T-helper 2 cell (primary cell): ENCODE data around the gene ATE1.
A peak's percentile ranks its signal among the peaks of the same experiment; 100 is the strongest.
"Not testable (repeated sequence)": the region's sequence is repeated elsewhere in the genome, so short reads cannot be mapped to it uniquely, and the experiment has no call there.

Experiments
- DNase-seq, 5 experiments: peaks; one replicate each; pipeline versions ENCODE4 v3.0.0 to v3.0.0-alpha.2; 2012 to 2022

The ATE1 gene

DNA sequence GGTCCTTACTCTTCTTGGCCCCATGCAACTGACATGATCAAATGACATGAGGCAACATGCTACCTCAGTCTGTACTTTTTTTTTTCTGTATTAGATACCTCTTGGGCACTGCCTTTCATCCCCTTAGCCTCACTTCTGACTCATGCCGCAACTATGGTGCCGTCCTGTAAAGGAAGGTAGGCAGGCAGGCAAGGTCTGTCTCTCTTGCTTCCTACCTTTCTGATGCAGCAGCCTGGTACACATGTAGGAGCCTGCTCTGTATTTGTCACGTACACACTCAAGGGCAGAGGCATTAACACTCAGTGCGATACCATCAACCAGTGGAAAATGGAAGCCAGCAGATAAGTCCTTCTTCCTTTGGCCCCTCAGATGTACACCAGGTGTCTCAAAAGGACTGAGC lies 146.7 kb downstream of the ATE1 start:
- DNase-seq = no peak

DNA sequence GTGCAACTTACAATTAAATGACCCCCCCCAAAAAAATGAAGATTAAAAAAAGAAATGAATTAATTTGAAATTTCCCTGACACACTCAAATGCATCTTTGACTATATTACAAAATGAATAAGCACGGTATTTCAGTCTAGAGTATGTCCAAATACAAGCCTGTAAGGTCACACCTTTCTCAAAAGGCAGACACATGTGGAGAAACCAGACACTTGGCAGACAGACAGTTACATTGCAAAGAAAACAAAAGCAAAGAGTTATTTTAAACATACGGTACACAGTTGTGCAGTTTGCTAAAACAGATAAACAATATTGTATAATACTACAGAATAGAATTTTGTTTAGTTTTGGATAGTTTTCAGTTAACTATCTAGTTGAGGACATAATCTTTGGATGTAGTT lies 153.0 kb downstream of the ATE1 start:
- no peak for DNase-seq

DNA sequence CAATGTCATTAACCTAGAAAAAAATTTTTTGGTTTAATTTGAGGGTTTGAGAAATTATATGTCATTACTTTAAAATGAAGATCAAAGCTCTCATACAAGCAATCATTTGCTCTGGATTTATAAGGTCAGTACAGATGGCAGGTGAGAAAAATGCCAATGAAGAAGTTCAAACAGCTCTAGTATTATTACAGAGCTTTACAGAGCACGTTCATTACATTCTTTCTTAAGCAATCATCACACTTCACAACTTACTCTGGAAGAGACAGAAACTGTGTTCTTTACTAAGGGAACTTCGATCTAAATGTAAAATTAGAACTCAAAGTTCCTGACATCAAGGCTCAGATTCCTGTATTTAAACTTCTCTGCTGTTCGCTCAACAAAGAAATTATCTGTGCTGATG lies 153.4 kb downstream of the ATE1 start:
- DNase-seq = no peak

DNA sequence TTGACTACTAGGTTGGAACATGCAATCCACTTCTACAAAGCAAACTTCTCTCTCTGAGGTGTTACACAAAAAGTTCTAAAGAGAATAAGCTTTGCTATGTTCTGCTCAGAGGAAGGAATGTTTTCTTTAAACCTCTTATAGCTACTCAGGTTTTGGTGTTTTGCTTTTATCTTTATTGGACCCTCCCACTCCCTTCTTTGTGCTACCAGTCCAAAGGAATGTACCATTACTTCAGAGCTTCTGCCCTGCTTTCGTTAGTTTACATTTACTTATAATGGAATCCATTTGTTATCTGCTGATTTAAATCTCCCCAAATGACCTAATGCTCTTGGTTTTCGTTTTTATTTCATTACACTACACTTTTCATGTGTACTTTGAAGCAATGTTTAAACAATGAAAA lies 154.9 kb downstream of the ATE1 start:
- DNase-seq = no peak

DNA sequence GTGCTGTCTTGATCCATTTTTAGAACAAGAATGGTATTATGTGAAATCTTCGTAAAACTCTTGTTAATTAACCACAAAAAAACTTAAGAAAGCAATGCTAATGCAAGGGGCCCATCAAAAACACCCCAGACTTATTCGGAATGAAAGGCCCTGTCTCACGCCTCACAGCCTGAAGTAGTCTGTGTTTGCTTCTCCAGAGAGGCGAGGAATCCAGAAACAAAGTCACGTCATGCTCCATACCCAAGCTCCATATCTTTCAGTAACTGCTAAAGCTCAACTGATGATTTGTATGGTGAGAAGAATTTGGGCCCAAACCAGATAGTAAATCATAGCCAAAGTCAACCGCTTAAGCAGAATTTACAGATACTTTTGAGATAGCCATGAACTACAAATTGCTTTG lies 155.4 kb downstream of the ATE1 start:
- DNase-seq = no peak

DNA sequence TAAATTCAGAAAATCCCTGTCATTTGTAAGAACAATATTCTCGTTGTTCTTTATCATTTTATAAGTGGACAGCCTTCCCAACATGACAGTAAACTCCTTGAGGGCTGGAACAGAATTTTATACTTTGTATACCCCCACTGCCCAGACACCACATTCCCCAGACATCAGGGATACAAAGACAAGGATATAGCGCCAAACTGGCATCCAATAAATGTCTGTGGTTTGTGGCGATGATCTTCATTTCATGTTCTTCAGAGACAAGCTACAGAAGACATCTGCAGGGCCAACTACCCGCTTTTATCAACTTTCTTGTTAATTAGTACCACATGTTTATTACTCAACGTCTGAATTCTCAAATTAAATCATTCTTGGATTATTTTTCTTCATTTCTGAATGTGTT lies 155.9 kb downstream of the ATE1 start:
- DNase-seq = no peak

DNA sequence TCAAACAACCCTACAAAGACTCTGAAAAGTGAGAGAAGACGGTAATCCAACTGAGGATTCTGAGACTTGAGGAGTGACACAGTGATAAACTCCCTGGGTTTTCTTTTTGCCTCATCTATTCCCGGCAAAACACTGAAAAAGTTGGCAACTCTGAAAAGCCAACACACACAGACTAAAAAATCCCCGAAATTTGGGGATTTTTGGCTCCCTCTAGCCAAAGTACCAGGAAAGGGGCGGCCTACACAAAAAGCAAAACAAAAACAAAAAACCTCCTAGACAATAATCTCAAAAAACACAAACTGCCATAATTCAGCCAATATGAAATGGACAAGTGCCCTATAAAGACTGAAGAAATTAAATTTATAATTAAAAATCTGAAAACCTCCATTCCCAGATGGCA lies 161.4 kb downstream of the ATE1 start:
- DNase-seq = no peak

DNA sequence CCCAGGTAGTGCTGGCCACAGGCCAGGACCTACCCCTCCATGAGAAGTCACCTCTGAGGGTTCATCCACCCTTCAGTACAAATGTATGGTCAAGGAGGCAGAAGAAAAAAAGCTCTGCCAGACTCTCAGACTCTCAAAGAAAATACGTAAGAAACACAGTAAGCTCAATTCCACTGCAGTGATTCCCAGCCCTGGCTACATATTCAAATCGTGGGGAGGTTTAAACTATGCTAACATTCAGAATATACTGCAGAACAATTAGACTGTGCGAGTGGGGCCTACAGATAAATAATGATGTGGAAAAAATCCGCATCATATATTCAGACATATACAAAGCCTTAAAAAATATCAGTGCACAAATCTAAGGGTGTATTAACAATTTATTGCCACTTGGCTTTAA lies 162.6 kb downstream of the ATE1 start:
- DNase-seq = no peak

DNA sequence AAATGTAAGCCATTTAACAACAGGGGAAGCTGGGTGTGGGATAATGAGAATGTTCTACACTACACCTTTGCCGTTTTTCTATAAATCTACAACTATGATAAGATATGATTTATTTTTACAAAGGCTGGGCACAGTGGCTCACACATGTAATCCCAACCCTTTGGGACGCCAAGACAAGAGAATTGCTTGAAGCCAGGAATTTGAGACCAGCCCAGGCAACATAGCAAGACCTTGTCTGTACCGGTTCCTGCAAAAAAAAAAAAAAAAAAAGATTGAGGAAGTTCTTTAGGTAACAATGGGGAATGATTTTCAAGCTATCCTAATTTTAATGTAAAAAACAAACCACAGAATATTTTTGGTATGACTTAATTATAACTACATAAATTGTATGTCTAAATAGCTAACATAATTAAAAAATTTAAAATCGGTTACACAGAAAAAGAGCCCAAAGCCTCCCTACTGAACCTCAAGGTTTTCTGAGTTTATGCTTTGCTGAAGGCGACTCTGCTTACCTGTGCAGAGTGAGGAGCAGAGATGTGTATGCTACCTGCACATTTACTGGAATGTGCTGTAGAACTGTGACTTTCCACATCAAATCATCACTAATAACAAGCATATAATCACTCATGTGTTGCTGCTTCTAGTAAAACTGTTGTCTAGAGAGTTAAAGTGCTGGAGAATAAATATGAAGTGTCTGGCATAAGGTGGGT lies 163.4 kb downstream of the ATE1 start:
- DNase-seq = no peak

DNA sequence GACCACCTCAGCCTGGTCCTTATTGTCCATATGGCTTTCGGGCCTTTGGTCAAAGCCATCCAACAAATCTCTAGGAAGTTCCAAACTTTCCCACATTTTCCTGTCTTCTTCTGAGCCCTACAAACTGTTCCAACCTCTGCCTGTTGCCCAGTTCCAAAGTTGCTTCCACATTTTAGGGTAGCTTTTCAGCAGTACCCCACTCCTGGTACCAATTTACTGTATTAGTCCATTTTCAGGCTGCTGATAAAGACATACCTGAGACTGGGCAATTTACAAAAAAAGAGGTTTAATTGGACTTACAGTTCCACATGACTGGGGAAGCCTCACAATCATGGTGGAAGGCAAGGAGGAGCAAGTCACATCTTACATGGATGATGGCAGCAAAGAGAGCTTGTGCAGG lies 170.6 kb downstream of the ATE1 start:
- not testable (repeated sequence) for DNase-seq

DNA sequence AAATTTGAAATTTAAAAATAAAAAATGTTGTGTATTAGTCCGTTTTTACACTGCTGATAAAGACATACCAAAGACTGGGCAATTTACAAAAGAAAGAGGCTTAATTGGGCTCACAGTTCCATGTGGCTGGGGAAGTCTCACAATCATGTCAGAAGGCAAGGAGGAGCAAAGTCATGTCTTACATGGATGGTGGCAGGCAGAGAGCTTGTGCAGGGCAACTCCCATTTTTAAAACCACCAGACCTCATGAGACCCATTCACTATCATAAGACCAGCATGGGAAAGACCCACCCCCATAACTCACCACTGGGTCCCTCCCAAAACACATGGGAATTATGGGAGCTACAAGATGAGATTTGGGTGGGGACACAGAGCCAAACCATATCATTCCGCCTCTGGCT lies 172.3 kb downstream of the ATE1 start:
- not testable (repeated sequence) for DNase-seq

DNA sequence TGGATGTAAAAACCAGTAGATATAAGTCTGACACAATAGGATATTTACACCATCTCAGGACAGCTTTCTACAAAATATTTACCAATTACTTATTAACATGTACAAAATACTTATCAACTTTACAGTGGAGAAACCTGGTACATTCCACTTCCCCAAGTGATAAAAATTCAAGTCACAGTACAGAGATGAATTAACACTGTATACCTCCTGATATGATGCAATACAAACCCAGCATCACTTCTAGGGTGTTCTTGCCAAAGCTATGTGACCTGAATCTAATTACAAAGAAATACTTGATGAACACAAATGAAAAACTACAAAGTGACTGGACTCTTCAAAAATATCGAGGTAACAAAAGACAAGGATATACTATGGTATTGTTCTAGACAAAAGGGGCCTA lies 173.2 kb downstream of the ATE1 start:
- DNase-seq = peak in 1 of 5 experiments; percentile 6

DNA sequence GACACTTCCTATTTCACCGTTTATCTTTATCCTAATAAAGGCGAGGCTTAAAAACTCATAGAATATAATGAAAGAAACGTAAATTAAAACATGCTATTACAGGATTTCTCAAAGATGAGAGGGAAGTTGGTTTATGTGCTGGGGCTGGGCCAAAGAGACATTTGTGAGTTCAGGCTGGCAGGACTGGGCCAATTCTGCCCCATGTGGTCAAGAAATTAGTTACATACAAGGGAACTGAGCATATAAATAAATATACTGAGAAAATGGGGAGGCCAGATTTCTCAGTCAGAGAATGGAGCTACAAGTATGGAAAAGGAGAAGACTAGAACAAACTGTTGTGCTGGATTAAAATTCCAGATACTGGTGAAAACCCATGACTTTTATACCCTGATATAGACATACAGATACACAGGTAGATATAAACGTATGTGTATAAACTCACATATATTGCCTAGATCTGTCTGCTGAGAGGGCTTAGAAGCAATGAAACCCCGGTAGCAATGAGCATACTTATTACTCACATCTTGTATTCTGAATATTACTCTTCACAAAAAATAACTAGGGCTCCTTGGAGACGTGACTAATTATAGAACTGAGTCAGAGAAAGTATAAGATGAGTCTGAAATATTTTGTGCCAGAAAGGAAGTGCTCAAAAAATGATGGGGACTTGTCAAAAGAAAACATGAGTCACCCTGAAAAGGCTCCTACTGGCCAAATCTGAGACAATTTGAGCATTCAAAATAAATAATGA lies 173.9 kb downstream of the ATE1 start:
- peak in 1 of 5 experiments; percentile 76 for DNase-seq

DNA sequence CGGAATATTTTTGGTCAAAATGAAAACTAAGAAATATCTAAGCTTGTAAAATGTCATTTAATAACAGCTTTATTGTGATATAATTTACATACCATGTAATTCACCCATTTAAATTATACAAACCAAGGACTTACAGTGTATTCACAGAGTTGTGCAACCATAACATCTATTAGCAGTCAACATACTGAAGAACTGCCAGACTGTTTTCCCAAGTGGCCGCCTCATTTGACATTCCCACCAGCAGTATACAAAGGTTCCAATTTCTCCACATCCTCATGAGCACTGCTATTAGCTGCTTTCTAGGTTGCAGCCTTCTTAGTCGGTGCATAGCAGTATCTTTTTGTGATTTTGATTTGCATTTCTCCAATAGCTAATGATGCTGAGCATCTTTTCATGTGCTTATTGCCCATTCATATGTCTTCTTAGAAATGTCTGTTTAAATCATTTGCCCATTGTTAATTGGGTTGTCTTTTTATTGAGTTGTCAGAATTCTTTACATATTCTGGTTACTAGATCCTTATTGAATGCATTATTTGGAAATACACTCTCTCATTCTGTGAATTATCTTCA lies 176.6 kb downstream of the ATE1 start:
- DNase-seq = no peak

DNA sequence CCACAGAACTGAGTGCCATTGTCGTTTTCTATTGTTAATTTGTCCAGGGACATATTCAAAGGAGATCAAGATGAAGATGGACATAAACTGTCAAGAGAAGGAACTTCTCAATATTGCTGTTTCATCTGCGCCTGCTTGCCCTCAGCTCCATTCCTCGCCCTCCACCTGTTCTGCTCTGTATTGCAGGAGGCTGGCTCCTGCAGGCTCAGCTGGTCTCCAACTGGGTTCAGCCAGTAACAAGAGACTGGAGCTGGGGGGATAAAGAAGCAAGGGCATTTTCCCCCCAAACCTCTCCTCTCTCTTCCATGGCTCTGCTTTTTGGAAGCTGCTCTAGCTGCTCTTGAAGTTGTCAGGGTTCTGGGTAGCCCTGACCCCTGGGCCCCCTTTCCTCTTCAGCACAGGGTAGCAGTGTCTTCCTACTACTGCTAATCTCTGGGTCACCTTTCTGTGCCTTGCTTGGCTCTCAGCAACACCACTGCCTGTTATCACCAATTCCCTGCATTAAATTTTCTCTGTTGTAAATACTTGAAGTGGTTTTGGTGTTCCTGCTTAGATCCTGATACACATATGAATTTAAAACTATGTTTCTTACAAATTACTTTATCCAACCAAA lies 180.6 kb downstream of the ATE1 start:
- no peak for DNase-seq

DNA sequence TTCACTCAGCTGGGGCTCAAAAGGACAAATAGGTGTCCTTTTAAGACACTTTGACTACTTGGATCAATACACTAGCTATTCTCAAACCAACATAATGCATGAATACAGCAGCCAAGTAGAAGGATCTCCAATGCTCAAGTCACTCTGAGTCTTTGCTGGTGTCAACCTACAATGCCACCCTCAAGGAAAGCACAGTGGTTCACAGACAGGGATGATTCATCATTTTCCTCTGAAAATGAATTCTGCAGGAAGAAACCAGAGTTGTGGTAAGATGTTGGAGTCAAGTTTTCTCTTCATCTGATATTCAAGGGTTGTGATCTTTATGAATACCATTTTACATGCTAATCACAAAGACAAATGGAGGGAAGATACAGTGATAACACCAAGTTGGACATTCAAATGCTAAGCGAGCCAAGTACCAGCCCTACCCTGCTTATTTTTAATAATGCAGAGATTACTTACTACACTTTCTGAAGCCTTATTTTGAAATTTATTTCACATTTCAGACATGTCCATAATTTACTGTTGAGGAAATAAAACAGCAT lies 186.5 kb downstream of the ATE1 start:
- no peak for DNase-seq

DNA sequence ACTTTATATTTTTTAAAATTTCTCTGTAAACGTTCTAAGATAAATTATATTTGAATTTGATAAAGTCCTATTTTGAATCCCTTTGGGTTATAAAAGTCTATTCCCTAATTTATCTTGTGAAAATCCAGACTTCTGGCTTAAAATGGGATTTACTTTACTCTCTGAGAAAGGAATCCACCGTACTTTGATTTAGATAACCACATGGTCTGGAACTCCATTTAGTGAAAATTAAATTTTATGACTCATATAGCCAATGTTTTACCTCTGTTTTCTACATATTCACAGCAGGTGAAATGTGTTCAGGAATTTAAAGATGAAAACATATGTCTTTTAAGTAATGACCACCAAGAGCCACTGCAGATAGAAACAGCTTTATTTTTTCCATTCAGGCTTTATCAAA lies 187.8 kb downstream of the ATE1 start:
- no peak for DNase-seq

DNA sequence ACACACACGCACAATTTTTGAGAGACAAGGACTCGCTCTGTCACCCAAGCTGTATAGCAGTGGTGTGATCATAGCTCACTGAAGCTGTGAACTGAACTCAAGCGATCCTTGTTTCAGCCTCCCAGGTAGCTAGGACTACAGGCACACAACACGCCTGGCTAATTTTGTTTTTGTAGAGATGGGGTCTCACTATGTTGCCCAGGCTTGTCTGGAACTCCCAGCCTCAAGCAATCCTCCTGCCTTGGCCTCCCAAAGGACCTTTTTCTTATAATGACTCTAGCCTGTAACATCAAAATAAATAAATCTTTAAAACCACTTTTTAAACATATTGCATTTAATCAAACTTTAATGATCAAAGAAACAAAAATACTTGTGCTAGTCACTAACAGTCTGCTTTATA lies 188.7 kb downstream of the ATE1 start:
- DNase-seq = no peak

DNA sequence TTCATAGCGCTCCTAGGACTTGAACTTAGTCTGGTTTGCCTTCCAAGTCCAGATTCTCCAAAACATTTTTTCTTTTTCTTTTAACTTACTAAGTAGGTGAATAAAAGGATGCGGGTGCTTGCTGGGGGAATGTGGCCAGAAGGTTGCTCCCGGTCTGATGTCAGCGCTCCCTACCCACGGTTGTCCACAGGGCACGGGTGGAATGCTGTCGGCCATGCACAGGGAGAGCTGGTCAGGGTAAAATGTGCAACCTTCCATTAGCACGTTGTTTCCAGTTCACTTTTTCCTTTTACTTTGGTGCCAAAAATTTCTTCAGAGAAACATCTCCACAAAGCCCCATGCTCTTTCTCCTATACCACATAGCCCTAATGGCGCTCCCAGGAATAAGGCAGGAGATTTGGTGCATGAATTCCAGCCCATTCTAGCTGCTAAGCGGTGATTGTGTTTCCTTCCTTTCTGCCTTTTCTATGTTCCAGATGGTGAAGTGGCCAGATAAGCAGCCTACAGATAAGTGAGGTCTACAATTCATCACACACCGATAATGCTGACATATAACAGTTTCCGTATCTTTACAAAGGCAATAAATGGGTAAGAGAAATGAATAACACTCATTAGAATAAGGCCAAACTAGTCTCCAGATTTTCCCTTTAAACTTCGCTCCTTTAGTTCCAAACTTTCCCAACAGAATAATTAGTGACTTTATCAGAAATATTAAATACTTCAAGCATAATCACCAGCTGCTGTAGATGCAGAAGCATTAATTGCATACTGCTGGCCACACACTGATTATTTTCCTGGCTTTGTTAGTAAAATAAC lies 191.3 kb downstream of the ATE1 start:
- no peak for DNase-seq

DNA sequence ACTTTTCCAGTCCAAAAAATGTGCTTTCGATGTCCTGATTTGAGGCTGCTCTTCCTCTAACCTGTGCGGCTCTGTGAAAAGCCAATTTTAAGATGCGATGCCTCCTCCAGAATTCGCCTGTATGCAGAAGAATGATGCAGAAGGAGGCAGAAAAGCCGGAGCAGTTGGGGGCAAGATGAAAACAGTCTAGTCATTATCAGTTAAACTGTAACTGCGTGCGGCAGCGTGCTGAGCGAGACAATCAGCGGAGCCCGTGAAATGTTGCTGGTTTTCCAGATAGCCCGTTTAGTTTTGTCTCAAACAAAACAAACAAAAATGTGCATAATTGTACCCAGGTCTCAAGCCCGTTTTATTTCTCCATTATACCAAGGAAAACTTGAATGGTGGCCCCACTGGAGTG lies 192.6 kb downstream of the ATE1 start:
- no peak for DNase-seq

DNA sequence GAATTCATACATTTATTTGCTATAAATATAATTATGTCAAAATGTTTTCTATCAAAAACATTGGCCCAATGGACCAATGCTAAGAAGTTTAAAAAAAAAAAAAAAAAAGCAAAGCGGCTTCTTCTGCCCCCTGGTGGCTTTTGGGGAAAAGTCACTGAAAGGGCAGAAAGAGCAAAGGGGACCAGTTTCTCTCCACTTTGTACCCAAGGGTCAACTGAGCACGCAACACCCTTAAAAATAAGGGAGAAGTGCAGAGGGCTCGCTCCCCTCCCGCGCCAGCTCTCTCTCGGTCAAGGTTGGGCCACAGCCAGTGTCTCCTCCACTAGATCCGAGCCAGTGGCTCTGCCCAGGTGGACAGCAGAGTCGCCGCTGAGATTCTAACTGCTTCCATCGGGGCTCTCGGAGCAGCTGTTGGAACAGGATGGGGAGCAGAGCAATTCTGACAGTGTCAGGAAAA lies 193.2 kb downstream of the ATE1 start:
- DNase-seq = peak in 1 of 5 experiments; percentile 5

DNA sequence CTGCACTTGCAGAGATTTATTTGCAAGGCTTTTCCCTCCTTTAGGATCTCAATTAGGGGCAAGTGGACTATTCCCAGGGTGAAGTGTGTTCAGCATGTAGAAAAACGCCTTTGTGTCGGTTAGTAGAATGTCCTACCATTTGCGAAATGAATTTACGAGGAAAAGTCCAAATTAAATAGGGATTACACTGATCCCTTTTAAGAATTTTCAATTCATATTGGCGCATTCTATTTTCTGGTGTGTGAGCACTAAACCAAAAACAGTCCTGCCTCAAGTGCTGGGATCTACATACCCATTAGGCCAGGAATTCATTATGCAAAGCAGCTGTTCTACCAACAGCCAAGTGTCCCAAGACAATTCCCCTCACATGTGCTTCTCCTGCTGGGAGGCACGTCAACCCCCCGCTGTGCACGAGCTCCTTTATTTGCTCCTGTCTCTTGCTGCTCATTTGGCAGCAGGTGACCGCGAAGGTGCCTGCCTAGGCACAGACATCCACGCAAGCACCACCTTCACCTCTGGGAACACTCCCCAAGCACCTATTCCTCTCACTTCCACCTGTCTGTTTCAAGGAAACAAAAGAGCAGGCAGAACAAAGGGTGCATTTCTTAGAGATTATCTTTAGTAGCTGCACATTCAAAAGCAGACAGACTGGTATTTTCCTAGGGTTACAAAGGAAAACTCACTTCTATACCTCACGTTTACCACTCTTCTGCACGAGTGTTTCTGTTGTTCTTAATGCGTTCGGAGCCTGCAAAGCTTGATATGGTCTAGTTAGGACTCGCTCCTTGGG lies 195.0 kb downstream of the ATE1 start:
- no peak for DNase-seq
